ENCODE data around the gene SPTBN1. TPM values are rescaled to one million over a fixed set of nuclear protein-coding genes. Genes with fewer than 3 reads are reported as not detected.

Gene SPTBN1
- polyA plus RNA-seq, 1 donor, result 327 TPM

GRCh38 chr2:54531558-54531957 lies 75.4 kb downstream of the SPTBN1 start:
- DNase-seq, result no peak

- DNase-seq, result no peak
These were observed 78.1 kb downstream of the SPTBN1 start for GRCh38 chr2:54534221-54534620.

DNA sequence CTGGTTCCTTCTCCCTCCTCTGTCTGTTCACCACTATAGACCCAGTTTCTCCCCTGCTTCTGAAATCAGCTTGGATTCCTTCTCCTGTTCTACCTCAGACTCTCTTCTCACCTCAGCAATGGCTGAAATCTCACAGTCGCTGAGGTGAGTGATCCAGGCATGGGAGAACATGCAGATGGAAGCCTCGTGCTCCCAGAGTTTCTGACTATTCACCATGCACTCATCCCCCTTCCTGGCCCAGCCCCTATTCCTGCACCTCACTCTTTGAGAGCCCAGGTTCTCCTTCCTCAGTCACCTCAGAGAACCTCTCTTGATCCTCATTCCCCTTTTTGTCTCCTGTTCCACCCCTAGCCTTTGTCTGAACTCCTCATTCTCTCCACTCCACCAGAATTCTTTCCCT lies 78.5 kb downstream of the SPTBN1 start:
- no peak for DNase-seq

DNA sequence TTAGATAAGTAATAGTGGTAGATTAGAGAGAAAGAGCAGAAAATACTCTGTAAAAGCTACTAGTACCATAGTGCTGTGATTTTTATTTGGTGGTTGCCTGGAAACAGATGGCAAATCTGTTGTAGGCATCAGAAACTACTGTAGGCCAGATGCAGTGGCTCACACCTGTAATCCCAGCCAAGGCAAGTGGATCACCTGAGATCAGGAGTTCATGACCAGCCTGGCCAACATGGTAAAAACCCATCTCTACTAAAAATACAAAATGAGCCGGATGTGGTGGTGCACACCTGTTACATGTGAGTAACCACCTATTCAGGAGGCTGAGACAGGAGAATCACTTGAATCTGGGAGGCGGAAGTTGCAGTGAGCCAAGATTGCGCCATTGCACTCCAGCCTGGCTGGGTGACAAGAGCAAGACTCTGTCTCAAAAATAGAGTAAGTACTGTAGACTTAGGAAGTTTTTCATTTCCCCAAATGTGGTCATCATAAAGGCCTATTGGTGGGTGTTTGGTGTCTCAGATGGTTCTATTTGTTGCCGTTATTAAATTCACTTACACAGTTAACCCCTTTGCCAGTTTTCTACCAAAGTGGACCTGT lies 79.6 kb downstream of the SPTBN1 start:
- no peak for DNase-seq

GRCh38 chr2:54536720-54537119 lies 80.6 kb downstream of the SPTBN1 start:
- DNase-seq, result no peak

GRCh38 chr2:54538537-54538936 lies 82.4 kb downstream of the SPTBN1 start:
- DNase-seq, result no peak

DNA sequence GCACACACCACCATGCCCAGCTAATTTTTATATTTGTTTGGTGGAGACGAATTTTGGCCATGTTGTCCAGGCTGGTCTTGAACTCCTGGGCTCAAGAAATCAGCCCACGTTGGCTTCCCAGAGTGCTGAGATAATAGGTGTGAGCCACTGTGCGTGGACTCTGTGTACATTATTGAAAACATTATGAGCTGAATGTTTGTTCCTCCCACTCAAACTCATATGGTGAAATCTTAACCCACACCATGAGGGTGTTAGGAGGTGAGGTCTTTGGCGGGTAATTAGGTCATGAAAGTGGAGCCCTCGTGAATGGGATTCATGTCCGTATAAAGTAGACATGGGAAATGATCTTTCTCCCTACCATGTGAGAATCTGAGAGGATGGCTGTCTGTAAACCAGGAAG lies 83.6 kb downstream of the SPTBN1 start:
- DNase-seq, result no peak

- DNase-seq, result no peak
These were observed 84.1 kb downstream of the SPTBN1 start for GRCh38 chr2:54540194-54540593.

GRCh38 chr2:54541995-54542394 lies 85.9 kb downstream of the SPTBN1 start:
- no peak for DNase-seq

DNA sequence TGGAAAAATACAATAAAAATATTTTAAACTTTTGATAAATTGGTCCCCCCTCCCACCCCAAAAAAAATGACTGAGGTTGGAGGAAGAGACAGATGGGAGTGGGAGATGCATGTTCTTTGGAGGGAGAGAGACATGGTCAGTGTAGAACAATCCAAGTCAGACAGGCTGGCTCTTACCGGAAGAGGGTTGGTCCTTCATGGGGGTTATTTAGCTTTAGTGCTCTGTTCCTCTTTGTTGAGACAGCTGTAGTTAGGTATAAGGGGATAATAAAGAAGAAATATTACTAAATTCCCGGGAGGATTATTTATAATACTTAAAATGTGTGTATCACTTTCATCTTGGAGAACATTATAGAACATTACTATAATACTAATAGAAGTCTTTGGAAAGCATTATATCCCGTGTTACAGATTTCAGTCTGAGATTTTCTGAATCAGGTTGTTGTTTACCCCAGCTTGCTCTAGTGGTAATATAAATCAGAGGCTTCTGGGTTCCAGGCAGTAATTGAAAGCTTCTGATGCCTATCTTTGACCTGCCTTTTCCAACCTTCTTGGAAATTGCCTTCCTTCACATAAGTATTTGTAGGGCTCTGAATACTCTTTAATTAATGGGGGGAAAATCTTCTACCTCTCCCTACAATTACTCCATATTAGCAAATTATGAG lies 87.7 kb downstream of the SPTBN1 start:
- no peak for DNase-seq

DNA sequence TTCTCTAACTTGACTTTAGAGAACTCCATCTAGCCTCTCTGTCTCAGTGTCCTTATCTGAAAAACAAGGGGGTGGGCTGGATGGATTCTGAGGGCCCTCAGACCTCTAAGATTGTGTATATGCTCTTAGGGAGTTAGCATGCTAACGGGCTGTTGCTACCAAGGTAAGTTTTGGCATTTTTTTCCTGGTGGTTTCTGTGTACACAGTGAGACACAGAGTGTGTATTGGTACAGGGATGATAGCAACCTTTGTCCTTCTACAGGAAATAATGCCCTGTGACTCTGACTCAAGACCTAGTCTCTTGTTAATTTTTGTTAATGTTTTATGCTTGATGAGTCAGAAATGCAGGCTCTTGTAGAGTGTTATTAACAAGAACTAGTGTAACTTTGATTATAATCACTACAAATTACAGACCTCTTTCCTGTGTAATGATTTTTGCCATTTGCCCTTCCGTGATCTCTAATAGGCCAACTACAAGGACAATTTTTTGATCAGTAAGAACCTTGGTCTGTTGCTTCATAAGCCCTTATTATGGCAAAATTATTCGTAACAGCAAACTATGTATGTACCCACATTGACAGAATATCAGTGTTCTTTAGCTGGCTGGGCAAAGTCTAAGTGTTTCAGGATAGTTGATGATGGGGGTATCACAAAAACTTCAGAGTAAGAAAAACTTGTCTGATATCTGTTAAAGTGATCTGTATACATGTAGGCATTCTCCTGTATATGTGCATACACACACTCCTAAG lies 89.7 kb downstream of the SPTBN1 start:
- no peak for DNase-seq

DNA sequence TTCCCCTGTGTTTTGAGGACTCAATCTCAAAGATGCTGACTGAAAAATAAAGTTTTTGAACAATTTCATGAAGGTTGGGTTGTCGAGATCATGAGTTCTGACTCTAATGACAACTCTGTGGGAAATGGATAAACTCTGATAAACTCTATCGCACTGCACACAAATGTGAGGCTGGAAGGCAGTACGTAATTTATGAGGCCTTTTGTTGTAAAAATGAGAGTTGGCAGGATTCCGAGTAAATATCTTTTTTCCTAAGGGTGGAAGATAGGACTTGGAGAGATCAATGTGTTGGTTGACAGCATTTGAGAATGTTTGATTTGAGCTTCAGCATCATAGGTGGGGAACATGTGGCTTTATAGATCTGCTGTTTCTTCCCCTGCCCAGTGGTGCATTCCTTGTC lies 90.4 kb downstream of the SPTBN1 start:
- DNase-seq, result no peak

GRCh38 chr2:54546923-54547720 lies 91.0 kb downstream of the SPTBN1 start:
- no peak for DNase-seq

DNA sequence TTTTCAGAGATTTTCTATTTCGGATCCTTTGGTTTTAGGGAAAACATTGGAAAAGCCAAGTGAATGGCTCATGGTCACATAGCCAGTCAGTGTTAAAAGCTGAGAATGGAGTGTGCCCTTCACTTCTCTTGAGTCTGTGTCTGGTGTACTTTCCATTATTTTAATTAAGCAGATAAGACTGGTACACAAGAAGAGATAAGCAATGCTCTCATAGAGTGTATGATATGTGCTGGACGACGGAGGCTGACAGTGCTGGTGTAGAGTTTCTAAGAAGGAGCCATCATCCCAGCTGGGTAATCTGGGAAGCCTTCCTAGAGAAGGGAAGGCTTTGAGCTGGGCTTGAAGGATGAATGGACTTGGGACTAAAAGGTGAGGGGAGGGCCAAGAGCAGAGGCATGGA lies 93.3 kb downstream of the SPTBN1 start:
- no peak for DNase-seq

DNA sequence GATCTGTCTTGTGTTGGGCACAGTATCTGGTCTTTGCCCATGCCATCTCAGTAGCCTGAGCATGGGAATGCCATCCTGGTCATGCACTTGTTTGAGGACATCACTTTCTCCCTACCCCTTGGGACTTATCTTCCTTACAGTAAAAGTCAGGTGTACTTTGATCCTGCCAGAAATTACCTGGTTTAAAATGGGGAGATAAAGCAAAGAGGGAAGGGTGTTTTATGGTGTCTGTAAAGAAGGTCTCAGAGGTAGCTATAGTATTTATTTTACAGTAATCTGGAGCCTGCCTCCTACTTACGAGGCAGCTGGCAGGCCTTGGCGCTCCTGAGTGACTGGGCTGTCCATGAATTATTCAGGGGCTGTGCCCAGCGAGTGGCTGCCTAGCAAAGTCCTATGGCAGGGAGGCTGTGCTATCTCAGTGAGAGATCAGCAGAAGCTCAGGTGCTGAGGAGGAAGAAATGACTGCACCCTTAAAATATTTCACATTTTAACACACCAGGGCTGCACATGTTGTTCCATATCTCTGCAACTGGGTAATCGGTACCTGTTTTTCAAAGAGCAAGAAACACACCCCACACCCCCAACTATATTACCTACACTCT lies 93.9 kb downstream of the SPTBN1 start:
- no peak for DNase-seq

DNA sequence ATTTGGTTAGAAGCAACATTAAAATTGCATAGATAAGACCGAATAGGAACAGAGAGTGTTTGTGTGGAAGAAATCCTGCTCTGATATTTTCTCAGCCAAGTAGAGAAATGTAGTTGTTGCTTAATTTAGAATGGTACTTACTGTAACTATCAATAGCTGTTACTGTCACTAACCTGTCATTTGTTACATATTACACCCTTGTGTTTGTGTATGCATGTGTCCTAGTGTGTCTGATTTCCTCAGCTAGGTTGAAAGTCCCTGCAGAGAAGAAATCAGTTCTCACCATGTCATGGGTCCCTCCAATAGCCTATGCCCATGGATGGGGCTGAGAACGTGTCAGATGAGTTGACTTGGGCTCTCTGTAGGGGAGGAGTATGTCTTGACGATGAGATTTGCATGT lies 94.4 kb downstream of the SPTBN1 start:
- no peak for DNase-seq

DNA sequence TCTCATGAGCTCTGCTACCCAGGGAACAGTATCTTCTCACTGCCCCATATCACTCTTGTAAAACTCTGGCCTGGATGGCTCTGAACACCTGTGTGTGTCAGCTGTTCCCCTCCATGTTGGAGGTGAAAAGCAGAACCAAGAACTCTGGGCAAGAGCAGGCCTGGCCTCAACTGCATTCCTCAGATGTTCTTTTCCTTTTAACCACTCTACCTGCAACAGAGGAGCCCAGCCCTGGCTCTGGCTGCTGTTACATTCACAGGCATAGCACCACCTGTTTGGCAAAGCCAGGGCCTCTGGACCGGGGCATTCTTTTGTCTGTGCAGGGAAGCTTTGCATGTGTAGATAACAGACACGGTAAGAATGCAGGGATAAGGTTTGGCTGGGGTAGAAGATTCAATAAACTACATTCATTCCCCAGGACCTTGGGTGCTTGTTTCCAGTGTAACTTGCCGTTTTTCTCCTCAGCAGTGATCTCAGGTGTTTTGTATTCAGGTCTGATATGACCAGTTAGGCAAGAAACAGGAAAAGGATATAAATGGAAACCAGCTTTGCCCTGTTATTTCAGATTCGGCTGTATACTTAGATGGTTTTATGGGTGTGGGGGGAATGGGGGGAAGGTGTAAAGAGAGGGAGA lies 95.1 kb downstream of the SPTBN1 start:
- DNase-seq, result no peak

- DNase-seq, result no peak
These were observed 96.9 kb downstream of the SPTBN1 start for GRCh38 chr2:54553075-54553474.

GRCh38 chr2:54553775-54554174 lies 97.6 kb downstream of the SPTBN1 start:
- no peak for DNase-seq

- DNase-seq, result no peak
These were observed 99.3 kb downstream of the SPTBN1 start for GRCh38 chr2:54555318-54555837.

- no peak for DNase-seq
These were observed 100.5 kb downstream of the SPTBN1 start for GRCh38 chr2:54556621-54557121.

GRCh38 chr2:54557211-54557600 lies 101.1 kb downstream of the SPTBN1 start:
- DNase-seq, result no peak
